Cerebellar nuclear complex (tissue), 1 donor: Measurements from ENCODE around the gene FOXA1.

Experiments
- DNase-seq, 2 experiments: peaks; one replicate each; lab custom pipeline; 2025; lab: John Stamatoyannopoulos, UW

The FOXA1 gene

DNA sequence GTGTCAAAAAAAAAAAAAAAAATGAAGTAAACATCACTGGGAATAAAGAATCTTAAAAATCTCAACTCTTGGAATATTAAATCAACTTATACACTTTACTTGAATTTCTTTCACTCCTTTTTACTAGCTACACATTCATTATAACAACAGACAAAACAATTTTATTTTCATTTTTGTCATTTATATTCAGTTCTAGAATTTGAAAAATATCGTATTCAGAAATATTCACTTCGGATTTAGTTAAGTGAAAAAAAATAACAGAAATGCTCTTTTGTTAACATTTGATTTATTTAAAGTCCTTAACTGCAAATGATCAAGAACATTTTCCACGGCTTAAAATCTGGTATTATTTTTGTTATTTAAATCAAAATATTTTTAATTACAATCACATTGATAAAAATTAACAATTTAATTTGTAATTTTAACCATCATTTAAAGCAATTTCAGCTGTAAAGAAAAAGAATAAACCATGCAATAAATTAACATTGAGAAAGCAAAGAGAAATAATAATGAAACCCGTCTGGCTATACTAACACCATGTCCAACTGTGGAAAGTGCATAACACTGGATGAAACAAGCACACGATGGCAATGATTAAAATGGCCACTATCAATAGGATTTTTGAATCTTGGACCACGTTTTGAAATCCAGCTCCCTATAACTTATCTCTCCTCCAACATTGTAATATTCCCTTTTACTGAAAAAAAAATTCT, 5.2 kb downstream of the FOXA1 start:
- DNase-seq = no peak

DNA sequence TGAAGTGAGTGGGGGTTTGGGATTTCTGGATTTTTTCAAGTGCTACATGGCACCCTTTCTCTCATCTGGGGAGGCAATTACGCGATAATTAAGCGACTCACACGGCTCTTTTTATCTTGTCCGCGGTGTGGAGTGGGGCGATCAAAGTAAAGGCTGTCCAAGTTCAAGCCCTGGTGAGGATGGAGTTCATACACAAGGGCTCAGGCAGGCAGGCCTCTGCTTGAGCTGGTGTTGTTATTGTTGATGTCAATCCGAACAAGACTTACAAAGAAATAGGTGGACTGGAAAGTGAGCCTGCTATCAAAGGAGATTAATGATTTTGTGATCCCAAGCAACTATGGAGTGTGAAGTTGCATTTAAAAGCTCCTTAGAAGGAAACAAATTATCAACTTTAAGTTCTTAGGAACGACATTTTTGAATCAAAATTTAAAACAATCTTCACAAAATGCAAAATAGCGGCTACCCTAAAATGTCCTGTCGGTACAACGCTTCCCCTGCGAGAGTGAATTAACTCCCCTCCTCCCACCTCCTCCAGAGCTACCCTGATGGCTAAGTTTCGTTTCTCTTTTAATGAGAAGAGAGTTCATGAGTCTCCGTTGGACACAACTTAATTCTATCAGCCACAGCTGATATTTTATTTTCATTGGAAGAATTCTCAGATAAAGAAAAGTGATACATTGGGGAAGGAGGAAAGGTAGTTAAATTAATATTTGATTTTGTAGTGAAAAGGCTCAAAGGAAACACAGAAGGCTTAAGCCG, 5.9 kb downstream of the FOXA1 start:
- DNase-seq = no peak

DNA sequence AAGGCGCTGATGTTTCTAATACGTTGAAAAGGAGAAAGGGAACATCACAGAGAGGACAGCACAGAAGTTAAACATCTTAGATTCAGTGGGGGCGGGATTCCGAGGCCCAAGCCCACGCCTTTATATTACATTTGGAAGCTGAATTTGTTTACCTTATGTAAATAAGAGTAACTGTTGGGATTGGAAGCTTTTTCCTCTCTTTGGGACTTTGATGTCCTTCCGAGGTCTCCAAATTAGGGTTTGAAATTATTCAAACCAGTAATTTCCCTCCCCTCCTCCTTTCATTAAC, 6.4 kb downstream of the FOXA1 start:
- no peak for DNase-seq

DNA sequence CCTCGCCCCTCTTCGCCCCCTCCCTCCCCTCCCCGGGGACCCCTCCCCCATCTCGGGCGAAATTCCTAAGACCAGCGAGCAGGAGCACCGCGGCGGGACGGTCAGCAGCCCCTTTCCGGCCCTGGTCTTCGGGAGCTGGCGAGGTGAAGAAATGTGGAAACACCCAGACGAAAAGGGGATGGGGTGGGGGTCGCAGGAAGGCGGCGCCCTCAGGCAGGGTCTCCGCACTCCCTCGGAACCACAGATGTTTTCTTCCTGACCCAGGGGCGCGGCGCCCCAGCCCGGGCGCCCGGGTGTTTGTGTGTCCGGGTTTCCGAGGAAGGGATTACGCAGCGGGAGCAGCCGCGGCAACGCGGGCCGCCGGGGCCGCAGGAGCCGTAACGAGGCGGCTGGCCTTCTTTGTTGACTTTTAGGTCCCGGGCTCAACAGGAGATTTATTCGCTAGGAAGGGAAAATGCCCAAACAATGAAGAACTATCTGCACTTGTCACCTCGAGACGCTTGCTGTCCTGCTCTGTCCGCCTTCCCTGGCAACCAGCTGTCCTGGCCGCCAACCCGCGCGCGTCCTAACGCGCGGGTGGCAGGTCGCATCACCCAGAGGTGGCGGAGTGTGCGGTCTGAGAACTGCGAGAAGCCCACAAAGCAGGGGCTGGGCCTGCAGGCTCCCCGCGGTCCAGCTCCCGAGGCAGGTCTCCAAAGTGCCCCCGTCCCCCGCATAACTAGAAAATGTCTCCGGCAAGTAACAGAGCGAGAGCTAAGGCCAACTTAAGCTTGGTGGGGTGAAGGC, 7.0 kb downstream of the FOXA1 start:
- DNase-seq = no peak

DNA sequence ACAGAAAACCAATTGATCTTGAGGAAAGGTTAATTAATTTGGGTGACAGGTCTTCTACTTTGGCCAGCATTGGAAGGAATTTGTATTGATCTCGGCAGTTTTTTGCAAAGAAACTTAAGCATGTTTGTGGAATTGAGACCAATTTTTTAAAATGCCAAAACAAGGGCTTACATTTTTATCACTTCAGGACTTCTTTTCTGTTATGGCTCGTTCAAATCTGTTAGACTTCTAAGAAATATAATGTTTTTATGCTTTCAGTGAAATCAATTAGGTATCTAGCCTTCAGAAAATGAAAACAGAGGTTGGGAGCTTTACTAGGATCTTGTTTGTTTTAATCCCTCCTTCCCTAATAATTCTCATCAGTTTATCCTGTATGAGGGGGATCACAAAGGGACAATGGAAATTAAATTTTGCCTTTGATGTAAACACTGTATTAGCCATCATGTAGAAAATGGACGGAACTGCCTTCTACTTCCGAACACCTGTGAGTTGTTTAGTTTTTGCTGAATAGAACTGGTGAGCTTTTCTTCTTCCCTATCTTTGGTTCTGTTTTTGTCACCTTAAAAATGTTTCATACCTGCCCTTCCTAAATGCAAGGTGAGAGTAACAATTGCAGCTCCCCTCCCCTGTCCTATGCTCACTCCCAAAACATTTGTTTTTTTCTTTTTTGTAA, 7.8 kb downstream of the FOXA1 start:
- no peak for DNase-seq

DNA sequence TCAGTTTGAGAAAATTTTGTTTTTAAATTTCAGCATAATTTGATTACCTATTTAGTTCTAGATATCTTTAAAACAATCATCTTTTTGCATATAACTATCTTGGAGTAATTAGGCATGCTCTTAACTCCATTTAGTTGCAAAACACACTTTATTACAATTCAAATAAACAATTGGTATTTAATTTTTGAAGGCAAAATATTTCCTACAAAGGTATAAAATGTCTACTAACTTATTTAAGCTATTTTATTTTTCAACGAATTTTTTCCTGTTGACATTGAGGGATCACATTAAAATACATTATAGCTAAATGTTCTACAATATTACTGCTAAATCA, 8.3 kb downstream of the FOXA1 start:
- no peak for DNase-seq

DNA sequence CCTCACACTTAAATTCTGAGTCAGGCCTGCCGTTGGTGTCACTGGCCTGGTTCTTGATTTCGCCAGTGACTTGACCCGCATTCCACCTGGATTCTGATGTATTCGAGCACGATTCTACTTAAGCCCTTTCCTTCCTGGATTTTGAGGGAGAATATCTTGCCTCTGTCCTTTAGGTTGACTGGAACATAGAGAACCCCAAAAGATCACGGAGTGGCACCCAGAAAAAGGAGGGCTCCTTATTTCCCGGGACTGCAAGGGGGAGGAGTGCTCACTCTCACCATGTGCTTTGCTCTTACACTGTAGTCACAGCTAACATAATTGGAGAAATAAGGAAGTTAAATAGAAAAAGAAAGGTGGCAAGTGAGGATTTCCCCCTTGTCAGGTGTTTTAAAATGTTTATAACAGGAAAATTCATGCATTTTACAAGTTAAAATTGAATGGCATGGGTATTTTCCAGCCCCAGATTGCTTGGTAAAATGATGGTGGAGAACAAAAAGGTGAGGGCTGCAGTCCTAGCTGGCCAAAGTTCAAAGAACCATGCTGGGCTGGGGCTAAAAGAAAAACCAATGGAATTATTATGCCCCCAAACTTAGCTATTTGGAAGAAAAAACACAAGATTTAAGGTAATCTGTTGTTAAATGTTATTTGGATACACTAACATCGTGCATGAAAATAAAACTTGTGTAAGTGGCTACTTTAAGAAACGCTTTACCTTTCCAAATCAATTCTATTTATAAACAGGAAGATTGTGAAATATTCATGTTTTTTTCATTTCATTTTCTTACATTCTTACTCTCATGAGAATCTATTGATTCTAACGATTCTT, 8.9 kb downstream of the FOXA1 start:
- no peak for DNase-seq

DNA sequence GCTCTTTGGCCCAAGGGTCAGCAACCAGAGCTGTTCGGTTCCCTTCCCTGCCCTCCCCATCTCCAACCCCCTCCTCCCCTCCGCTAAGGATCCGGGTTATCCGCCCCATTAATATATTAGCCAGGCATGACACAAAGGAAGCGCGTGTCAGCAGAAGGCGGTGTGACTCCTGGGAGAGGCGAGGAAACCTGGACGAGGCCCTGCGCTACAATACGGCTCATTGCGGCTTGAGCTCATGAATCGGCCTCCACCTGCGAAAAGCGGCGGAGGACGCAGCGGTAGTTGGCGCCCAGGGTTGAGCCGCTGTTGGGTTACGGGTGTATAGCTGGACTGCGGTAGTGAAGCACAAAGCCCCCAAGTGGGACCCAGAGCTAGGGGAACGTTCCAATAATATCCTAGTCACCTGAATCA, 9.9 kb downstream of the FOXA1 start:
- DNase-seq = no peak

DNA sequence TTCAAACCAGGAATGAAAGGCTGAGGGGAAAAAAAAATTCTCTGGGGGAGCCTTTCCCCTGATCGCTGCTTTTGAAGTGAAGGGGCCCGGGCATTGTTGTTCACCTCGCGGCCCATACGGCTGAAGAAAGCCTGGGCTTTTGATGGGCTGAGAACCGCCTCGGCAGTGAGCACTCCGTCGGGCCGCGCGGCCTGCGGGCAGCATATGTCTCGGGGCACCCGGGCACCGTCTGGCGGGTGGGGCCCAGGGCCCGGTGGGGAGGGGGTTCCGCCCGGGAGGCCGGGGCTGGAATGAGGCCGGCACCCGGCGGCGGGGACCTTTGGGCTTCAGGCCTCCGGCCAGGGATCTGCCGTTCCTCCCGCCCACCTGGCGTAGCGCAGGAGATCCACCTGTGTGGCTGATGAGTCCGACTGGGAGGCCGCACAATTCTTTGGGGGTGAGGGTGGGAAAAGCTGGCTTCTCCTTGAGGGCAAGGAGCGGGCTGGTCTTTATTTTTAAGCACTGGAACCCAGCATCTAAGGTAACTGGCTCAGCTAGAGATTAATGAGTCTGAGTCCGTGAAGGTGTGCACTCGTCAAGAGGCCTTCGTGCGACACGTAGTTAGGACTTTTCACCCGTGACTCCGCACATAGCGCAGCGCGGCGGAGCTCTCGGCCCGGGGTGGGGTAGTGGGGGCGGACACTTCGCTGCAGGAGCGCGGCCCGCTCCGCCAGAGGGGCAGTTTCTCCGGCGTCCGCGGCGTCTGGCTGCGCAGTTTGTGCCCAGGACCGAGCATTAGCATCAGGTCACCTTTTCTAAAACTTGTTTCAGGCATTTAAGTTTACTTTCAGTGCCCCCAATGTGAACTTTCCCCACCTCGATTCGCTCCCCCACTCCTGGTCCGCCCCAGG, 10.6 kb downstream of the FOXA1 start:
- no peak for DNase-seq

DNA sequence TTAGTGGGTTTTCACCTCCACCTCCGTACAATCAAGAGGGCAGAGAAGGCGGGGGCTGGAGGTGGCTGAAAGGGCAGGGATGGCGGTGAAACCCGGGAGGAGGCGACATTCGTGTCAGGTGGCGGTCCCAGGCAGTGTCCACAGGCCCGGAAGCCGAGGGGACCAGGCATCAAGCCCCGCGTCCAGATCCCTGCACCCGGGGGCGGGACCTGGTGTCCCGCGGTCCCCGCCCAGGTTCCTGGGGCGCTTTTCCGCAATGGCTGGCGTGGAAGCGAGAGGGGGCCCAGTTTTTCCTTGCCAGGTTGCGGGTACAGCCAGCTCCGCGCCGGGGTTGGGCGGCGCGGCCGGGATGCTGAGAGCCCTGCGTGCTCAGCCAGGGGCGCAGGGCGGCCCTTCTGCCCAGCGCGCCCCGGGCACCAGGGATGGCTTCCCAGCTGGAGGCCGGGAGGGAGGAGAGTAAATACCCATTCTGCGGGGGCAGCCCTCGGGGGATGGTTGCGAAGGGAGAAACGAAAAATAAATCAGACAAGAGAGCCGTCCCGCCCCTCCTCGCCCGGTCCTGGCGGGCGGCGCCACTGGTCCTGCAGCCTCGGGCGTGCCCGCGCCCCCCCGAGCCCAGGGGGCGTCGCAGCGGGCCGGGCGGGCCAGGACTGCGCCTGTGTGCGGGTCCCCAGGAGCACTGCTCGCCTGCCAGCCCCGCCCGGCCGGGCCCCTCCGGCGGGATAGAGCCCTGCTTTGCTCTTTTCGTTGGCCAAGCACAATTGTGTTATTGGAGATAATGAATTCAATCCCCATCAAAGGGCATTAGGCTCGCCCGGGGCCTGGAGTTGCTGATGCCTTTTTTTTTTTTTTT, 11.5 kb downstream of the FOXA1 start:
- DNase-seq = no peak

DNA sequence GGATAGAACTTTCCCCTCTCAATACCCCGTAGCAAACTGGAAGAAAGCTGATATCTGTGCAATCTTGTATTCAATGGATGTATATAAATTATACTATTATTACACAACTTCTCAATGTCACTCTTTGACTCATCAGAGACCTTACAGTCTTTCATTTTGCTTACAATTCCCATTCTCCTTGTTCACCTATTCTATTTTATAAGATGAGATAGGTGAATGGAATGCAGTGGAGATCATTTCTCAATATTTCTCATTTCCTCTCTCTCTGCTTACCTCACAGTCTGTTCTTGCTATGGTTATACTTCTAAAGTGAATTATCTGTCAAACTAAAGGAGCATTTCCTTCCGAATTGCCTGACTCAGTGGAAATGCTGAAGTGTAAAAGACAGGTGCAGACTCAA, 14.9 kb downstream of the FOXA1 start:
- DNase-seq = no peak

DNA sequence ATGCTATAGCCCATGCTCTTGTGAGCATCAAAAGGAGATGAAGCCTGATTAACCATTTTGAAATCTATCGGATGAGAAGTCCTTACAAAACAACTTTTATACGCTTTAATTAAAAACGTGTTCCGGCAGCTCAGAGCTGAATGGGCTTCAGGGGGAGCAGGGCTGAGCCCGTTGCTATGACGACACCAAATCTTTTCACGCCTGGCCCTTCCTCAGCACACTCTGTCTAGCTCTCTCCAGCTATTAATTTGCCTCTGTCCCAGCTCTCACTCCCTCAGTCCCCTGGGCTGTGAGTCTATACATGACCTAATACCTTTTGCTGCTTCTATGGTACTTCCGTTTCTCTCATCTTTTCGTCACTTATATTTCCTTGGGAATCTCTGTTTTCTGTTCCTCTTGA, 15.8 kb downstream of the FOXA1 start:
- no peak for DNase-seq

DNA sequence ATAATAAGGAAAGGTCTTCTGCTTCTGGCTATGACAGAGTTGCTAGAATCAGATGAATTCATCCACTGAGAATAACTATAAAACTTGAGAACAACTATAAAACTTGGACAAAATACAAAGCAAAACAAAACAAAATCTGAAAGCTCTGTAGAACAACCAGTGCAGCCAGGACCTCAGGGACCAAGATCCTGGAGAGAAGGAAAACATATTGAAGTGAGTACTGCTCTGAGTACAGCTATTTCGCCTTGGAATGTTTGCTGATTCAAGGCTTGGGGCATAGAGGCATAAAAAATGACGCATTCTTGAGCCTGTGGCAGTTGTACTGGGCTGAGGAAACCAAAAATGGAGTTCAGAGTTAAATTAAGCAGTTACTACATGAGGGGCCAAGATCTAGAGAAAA, 21.7 kb downstream of the FOXA1 start:
- DNase-seq = no peak

DNA sequence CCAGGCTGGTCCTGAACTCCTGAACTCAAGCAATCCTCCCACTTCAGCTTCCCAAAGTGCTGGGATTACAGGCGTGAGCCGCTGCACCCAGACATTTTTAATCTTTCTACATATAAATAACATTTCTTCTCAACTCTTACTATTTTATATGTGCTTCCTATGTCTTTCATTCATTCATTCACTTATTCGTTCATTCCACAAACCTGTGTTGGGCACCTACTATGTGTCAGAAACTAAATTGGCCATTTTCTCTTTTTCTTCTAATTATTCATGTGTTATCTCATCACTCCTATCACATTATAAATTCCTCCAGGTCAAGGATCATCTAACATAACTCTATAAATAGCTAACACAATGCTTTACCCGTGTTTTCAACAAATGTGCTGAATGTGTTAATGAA, 23.7 kb downstream of the FOXA1 start:
- no peak for DNase-seq

DNA sequence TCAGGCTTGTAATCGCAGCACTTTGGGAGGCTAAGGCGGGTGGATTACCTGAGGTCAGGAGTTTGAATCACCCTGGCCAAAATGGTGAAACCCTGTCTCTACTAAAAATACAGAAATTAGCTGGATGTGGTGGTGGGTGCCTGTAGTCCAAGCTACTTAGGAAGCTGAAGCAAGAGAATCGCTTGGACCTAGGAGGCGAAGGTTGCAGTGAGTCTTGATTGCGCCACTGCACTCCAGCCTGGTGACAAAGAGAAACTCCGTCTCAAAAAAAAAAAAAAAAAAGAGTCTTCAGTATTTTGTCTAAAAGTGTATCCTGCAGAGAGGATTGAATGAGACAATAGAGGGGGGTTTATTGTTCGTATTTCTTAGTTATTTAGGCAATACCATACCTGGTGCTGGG, 25.3 kb downstream of the FOXA1 start:
- no peak for DNase-seq

DNA sequence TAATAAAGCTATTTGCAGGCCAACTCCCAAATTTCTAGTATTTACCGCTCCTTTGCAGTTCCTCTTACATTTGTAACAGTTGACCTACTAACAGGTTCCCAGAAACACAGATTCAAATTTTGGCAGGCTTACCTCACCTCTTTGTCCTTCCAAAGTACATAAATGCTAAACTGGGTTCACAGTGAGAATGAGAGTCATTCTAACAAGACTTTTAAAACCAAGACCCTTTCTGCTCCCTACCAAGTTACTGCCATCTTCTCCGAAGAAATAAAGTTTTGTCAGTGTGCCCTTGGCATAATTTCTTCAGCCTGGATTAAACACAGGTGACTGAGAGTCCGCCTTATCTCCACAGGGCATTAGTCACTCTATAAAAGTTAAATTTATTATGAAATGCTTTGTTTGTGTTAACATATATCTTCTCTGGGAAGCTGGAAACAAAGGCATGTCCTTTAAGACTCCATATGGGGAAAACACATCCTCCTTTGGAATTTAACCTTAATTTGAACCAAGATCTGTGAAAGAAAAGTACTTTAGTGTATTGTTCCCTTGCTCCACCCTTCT, 28.2 kb downstream of the FOXA1 start:
- DNase-seq = no peak

DNA sequence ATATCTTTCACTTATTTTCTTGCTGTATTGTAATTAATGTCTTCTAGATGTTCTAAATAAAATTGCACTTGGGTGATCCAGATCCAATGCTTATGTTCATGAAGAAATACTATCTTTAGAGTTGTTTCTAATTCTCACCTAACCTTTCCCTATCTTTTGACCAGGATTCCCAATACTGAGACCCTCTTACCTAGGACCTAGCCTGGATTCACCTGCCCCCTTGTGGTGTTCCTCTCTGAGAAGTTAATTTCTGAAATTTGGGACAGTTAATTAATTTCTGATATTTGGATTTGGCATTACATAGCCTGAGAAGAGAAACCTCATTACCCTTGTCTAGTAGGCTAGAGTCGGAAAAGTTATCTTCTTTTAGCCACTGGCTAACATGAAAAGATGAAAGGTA, 29.5 kb downstream of the FOXA1 start:
- no peak for DNase-seq

DNA sequence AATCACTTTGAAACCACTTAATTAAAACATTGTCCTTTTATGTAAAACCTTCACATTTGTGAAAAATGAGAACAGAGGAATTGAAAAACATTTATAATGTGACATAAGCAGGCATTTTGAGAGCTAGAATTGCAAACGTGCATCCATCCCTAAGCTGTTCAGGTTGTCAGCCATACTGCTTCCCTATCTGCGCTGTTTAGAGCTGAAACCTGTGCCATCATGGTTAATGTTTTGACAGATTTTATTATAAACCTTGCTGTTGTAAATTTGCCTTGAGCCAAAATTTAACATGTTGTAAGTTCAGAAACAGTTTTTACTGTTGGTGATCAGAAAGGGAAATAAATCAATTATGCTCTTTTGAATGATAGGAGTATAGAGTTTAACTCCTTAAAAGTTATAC, 31.9 kb downstream of the FOXA1 start:
- DNase-seq = no peak

DNA sequence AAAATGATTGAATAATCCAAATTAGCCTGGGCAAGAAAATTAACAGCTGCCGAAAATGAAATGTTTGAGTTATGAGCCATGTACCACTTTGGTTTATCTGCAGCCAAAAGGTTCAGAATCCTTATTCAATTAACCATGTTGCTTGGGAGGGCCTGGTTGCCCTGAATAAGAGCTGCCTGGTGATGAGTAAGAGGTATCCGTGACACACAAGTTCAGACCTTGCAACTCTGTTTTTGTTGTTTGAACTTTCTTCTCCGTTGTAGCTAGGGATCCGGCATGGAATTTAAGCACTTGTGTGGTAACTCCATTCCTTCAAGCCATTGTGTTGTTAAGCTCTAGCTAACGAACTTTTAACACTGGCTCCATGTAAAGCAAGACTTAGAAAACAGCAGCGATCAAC, 35.7 kb downstream of the FOXA1 start:
- no peak for DNase-seq

DNA sequence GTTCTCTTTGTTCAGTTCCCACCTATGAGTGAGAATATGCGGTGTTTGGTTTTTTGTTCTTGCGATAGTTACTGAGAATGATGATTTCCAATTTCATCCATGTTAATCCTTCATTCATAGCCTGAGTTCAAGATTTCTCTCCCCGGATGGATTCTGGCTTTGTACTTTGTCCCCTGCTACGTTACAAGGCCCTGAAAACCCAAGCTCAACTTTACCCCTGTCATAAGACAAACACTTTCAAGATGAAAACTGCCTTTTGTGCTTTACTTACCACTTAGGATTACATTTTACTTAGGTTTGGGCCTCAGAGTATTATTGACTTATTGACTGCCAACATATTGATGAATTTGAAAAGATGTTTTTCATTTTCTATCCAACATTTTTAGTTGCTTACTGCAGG, 36.3 kb downstream of the FOXA1 start:
- DNase-seq = no peak
